ENCODE results near the gene CYP4F8.

CYP4F8 gene

GRCh38 chr19:15639596-15639995, 24.6 kb downstream of the CYP4F8 start:
- no peak for DNase-seq (ENCODE audit: extremely low read depth, insufficient read length)
- TF ChIP-seq, protein P1, sequence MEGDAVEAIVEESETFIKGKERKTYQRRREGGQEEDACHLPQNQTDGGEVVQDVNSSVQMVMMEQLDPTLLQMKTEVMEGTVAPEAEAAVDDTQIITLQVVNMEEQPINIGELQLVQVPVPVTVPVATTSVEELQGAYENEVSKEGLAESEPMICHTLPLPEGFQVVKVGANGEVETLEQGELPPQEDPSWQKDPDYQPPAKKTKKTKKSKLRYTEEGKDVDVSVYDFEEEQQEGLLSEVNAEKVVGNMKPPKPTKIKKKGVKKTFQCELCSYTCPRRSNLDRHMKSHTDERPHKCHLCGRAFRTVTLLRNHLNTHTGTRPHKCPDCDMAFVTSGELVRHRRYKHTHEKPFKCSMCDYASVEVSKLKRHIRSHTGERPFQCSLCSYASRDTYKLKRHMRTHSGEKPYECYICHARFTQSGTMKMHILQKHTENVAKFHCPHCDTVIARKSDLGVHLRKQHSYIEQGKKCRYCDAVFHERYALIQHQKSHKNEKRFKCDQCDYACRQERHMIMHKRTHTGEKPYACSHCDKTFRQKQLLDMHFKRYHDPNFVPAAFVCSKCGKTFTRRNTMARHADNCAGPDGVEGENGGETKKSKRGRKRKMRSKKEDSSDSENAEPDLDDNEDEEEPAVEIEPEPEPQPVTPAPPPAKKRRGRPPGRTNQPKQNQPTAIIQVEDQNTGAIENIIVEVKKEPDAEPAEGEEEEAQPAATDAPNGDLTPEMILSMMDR (IDR thresholded peaks at IDR 0.05; ENCODE audit: insufficient read depth, low read length, poor library complexity, severe bottlenecking), result no peak
- Histone ChIP-seq H3K4me3 (replicated peaks; ENCODE audit: low read depth, low read length) (no peak overlapping the region), H3K27me3 (replicated peaks; ENCODE audit: control insufficient read depth, insufficient read depth, low read length) (no peaks in the 10 kb centered on the region; the same call in 1 of the 2 replicates), H3K36me3 (ENCODE audit: control insufficient read depth, insufficient read depth, low read length) (no peaks in the 10 kb centered on the region)

- Histone ChIP-seq H3K4me3 (replicated peaks; ENCODE audit: low read depth, low read length) (no peak within 1 kb of the TSS), H3K27me3 (replicated peaks; ENCODE audit: control insufficient read depth, insufficient read depth, low read length) (no peaks in the 10 kb centered on the region; the same call in 1 of the 2 replicates), H3K36me3 (ENCODE audit: control insufficient read depth, insufficient read depth, low read length) (no peaks in the 10 kb centered on the region)
- DNase-seq (ENCODE audit: extremely low read depth, insufficient read length), result no peak
- TF ChIP-seq, protein P1 (IDR thresholded peaks at IDR 0.05; ENCODE audit: insufficient read depth, low read length, poor library complexity, severe bottlenecking), result no peak
These were observed 25.4 kb downstream of the CYP4F8 start, which contains the start of gene CYP4F3 for GRCh38 chr19:15640294-15640903. TSS of gene CYP4F3 (plus strand) at chr19:15640897. CDS start at chr19:15641416, 519 bp downstream.

DNA sequence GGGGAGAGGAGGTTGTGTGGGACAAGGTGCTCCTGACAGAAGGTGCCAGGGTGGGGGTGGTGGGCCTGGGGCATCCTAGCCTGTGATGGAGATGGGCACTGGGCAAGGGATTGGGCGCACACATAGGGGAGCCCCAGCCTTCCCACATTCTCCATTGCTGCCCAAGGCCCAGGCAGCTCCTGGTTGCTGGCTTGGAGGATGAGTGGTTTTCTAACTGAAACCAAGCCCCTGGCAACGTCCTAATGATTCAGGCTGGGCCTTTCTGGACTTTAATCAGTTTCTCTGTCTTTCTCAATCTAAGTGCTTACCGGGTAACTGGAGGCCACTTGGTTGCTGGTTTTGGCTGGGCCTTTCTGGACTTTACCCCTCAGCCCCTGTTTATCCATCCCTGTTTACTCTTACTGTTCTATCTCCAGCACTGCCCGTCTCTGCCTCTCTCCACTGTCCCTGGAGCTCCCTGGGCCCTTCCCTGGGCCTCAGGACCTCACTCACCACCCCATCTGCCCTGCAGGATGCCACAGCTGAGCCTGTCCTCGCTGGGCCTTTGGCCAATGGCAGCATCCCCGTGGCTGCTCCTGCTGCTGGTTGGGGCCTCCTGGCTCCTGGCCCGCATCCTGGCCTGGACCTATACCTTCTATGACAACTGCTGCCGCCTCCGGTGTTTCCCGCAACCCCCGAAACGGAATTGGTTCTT, 26.0 kb downstream of the CYP4F8 start:
- DNase-seq (ENCODE audit: extremely low read depth, insufficient read length), result no peak
- Histone ChIP-seq H3K27me3 (replicated peaks; ENCODE audit: control insufficient read depth, insufficient read depth, low read length) (no peaks in the 10 kb centered on the region; the same call in 1 of the 2 replicates), H3K36me3 (ENCODE audit: control insufficient read depth, insufficient read depth, low read length) (no peaks in the 10 kb centered on the region)

DNA sequence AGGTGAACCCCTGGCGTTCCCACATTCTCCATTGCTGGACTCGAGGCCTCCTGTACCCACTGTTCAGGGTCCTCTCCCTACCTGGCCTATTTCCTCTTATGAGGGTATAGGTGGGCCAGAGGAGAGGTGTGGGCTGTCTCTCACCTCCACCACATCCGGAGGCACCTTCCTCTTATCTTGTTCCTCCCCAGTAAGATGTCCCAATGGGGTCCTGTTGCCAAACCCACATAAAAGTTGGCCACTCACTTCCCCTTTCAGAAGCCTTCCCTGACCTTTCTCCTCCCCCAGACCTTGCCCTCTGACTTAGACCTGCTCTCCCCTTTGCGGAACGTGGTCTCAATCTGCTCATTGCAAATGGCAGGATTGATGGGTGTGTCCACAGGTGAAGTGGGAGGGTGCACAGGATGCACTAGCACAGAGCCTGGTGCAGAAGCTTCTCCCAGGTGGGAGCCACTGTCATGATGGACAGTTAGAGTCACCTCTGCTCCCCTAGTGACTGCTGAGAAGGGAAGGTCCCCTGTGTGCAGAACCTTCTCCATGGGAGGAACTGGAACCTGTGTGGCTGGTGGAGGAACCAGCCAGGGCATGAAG, 27.0 kb downstream of the CYP4F8 start:
- H3K27me3 ChIP-seq (replicated peaks; ENCODE audit: control insufficient read depth, insufficient read depth, low read length), result no peaks in the 10 kb centered on the region
- no peak for DNase-seq (ENCODE audit: extremely low read depth, insufficient read length)
- TF ChIP-seq, protein P1 (IDR thresholded peaks at IDR 0.05; ENCODE audit: insufficient read depth, low read length, poor library complexity, severe bottlenecking), result no peak
- H3K4me3 ChIP-seq (replicated peaks; ENCODE audit: low read depth, low read length), result no peak overlapping the region
- no peaks in the 10 kb centered on the region for H3K36me3 ChIP-seq (ENCODE audit: control insufficient read depth, insufficient read depth, low read length)

More for the DNA sequence above, 26.0 kb downstream of the CYP4F8 start:
- TF ChIP-seq, protein P1 (IDR thresholded peaks at IDR 0.05; ENCODE audit: insufficient read depth, low read length, poor library complexity, severe bottlenecking), result no peak
- no peak overlapping the region for H3K4me3 ChIP-seq (replicated peaks; ENCODE audit: low read depth, low read length)

DNA sequence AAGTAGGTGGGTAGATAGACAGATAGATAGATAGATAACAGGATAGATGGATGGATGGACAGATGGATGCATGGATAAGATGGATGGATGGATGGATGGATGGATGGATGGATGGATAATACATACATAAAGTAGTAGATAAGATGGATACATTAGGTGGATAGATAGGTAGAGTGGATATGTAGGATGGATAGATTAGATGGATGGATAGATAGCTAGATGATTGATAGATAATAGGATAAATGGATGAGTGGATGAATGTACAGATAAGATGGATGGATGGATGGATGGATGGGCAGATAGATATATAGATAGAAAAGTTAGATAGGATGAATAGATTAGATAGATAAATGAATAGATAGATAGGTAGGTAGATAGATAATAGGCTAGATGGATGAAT, 27.8 kb downstream of the CYP4F8 start:
- H3K4me3 ChIP-seq (replicated peaks; ENCODE audit: low read depth, low read length), result no peak overlapping the region
- H3K36me3 ChIP-seq (ENCODE audit: control insufficient read depth, insufficient read depth, low read length), result no peaks in the 10 kb centered on the region
- DNase-seq (ENCODE audit: extremely low read depth, insufficient read length), result no peak
- TF ChIP-seq, protein P1 (IDR thresholded peaks at IDR 0.05; ENCODE audit: insufficient read depth, low read length, poor library complexity, severe bottlenecking), result no peak
- no peaks in the 10 kb centered on the region for H3K27me3 ChIP-seq (replicated peaks; ENCODE audit: control insufficient read depth, insufficient read depth, low read length)

Data from GM06990 (cell line).